GM18519 (cell line): ENCODE results near the gene PSD.

Experiments used
- ATAC-seq: cut with Tn5 transposase; IDR thresholded peaks from one replicate; pipeline ENCODE4 v1.9.1; 2021; ENCODE audit warnings: mild to moderate bottlenecking, moderate library complexity; ENCODE audit not compliant: unreplicated experiment, low FRiP score

Gene PSD

DNA sequence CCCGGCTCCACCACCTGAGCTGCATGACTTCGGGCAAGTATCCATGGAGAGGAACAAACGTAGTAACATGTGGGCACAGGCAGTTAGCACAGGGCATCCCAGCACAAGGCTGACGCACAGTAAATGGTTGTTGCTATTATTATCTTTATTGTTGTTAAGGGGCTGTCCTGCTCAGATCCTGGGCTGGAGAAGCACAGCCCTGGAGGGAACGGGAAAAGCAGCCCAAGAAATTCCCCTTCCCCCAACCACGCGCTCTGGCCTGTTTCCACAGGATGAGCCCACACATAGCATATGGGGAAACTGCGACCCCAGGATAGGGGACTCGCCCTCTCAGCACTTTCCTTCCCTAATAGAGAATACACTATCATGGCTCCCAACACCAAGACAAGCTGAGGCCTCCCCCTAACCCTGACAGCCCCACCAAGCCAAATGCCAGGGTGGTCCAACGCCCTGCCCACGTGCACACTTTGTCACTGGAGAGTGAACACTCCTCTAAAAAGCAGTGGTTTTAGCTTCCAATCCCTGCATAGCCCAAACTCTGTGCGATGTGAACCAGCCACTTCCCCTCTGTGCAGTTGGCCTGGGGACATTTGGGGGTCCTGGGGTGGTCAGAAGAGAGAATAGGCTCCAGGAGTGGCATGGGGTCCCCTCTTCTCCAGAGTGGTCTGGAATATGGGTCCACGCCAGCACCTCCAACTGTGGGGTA, 11.0 kb downstream of the PSD start:
- ATAC-seq, result no peak

DNA sequence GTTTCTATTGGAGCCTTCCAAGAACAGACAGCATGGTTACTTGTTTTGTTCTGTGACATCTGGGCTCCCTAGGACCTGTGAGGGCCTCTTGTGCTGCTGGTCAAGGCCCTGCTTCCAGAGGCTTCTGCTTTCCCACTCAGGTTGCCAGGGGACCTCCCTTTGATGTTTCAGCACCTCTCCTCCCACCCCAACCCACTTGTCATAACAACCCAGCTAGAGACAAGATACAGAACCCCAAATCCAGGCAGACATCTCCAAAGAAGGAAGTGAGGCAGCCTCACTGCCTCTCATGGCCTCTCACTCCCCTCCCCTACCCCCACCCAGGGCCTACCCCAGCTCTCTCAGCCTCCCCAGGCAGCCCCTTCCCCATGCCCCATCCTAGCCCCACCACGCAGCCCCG, 11.8 kb downstream of the PSD start:
- no peak for ATAC-seq

DNA sequence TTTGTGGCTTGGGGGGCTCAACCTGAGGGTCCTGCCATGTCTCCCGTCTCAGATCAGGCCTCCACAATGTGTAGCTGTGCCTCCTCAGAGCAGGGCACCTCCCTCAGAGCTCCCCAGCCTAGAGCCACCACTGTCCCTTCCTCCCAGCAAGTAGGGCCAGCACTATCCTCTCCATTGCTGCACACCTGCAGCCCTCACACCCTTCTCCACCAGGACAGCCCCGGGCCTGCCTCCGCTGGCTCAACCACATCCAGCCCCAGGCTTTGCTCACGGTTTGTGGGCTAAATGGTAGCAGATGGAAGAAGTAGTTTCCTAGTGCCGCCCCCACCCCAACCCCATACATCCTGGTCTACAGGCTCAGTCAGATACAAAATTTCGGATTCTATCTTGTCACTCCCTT, 13.0 kb downstream of the PSD start:
- ATAC-seq, result no peak

DNA sequence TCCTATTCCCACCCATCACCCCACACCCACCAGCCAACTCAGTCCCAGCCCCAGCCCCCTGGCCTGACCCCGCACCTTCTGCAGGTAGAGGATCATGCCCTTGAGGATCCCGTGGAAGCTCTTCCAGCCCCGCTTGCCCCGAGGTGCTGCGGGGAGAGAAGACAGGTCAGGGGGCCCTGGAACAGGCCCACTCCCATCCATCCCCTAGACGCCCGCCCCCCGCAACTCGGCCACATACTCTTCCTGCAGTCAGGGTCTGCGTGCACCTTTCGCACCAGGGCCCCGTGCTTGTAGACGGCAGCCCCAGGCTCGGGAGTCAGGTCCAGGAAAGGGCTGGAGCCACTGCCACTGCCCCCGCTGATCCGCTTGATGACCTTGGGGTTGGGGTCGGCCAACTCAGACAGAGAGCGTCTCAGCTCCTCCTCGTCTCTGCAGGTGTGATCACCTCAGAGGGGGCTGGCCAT, 13.4 kb downstream of the PSD start:
- no peak for ATAC-seq

DNA sequence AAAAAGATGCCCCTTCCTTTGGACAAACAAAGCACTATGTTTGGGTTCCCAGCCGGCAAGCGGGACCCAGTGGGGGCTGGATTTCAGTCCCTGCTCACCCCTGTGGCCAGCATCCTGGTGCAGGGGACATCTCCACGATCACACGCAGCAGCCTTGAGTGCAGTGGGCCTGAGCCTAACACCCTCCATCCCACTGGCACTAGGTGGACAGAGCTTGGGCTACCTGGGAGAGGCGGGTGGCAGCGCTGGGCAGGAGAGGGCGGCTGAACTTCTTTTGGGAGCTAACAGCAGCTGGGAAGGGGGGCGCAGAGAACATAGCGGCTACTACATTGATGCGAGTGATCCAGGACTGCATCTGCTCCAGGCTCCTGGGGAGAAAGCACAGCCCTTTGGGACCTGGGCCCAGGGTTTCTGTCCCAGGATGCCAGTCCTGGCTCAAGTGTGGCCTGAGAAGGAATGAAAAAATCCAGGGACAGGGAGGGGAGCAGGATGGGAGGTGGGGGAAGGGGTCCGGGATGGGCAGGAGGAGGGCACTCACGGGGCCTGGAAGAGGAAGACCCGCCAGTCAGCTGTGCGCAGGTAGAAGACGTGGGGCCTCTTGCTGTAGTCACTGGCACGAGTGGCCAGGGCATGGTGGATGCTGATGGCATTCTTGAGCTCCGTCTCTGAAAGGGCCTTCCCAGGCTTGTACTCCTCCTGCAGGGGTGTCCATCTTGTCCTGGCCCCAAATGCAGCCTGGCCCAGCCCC, 14.1 kb downstream of the PSD start:
- no peak for ATAC-seq

DNA sequence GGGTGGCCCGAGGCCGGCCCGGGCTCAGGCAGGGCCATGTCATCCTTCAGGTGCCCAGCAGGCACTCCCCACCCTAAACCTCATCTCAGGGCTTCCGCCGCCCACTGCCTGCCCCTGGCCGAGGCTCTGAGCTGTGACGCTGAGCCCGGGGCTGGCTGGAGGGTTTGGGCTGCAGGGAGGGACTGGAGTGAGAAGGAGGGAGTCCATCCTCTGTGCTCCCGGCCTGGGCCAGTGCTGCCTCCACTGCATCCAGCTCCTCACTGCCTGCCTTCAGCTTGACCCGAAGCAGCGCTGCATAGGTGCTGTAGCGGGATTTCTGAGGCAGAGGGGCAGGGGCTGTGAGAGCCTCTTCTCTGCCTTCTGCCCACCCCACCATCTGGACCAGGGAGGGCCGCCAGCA, 15.5 kb downstream of the PSD start:
- no peak for ATAC-seq

DNA sequence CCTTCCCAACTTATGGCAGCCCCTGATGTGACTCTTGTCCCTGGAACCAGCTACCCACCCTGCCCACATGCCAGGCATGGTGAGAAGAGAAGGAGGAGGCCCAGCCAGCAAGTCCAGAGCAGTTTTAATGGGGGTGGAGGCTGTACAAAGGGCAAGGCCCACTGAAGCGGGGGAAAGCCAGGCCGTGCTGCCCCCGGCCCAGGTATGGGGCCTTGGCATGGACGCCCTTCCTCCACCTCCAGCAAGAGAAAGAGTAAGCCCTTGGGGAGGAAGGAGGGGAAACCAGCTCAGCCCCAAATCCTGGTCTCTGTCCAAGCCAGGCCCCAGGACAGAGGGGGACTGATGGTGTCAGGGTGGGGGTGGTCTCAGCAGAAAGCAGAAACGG, 16.1 kb downstream of the PSD start:
- no peak for ATAC-seq

DNA sequence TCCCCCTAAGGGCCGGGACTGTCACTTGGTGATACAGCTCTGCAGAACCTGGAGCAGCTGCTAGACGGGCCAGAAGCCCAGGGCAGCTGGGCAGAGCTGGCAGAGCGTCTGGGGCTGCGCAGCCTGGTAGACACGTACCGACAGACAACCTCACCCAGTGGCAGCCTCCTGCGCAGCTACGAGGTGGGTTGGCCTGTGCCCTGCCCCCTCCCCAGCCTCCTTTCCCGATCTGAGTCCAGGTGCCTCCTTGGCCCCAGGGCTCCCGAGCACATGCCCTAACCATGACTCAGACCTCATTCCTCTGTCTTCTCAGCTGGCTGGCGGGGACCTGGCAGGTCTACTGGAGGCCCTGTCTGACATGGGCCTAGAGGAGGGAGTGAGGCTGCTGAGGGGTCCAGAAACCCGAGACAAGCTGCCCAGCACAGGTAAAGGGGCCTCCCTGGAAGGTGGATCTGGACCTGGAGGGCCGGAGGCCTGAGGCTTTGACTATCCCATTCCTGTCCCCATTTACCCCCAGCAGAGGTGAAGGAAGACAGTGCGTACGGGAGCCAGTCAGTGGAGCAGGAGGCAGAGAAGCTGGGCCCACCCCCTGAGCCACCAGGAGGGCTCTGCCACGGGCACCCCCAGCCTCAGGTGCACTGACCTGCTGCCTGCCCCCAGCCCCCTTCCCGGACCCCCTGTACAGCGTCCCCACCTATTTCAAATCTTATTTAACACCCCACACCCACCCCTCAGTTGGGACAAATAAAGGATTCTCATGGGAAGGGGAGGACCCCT, 16.7 kb downstream of the PSD start:
- ATAC-seq, result no peak

DNA sequence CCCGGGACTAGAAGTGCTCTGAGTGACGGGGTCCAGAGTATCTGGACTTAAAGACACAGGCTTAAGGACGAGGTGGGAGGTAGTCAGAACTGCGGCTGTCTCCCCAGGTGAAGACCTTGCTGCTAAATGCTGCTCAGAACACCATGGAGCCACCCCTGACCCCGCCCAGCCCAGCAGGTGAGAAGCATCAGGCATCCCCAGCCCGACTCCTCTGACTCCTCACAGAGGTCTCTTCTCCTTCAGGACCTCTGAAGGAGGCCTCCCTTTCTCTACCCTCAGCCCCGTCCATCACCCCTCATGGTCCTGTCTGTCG, 17.3 kb downstream of the PSD start:
- no peak for ATAC-seq

DNA sequence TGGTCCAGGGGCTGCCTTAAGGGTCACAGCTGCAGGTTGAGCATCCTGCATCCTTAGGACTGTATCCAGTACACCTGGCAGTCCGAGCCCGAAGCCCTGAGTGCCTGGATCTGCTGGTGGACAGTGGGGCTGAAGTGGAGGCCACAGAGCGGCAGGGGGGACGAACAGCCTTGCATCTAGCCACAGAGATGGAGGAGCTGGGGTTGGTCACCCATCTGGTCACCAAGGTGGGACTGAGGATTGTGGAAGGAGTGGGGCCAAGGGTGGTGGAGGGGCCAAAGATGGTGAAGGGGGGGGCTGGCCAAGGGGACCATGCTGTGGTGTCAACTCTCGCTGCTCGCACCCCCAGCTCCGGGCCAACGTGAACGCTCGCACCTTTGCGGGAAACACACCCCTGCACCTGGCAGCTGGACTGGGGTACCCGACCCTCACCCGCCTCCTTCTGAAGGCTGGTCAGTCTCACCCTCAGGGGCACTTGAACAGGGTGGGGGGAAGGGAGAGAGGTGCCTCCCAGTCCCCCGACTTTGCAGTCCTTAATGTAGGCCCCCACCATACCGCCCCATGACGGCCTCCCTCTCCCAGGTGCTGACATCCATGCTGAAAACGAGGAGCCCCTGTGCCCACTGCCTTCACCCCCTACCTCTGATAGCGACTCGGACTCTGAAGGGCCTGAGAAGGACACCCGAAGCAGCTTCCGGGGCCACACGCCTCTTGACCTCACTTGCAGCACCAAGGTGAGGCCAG, 17.8 kb downstream of the PSD start:
- no peak for ATAC-seq

DNA sequence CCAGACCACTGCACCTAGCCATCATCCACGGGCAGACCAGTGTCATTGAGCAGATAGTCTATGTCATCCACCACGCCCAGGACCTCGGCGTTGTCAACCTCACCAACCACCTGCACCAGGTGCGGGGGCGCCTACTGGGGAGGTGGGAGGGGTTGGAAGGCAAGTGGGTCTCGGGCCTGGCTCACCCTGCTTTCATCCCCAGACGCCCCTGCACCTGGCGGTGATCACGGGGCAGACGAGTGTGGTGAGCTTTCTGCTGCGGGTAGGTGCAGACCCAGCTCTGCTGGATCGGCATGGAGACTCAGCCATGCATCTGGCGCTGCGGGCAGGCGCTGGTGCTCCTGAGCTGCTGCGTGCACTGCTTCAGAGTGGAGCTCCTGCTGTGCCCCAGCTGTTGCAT, 18.5 kb downstream of the PSD start:
- no peak for ATAC-seq

DNA sequence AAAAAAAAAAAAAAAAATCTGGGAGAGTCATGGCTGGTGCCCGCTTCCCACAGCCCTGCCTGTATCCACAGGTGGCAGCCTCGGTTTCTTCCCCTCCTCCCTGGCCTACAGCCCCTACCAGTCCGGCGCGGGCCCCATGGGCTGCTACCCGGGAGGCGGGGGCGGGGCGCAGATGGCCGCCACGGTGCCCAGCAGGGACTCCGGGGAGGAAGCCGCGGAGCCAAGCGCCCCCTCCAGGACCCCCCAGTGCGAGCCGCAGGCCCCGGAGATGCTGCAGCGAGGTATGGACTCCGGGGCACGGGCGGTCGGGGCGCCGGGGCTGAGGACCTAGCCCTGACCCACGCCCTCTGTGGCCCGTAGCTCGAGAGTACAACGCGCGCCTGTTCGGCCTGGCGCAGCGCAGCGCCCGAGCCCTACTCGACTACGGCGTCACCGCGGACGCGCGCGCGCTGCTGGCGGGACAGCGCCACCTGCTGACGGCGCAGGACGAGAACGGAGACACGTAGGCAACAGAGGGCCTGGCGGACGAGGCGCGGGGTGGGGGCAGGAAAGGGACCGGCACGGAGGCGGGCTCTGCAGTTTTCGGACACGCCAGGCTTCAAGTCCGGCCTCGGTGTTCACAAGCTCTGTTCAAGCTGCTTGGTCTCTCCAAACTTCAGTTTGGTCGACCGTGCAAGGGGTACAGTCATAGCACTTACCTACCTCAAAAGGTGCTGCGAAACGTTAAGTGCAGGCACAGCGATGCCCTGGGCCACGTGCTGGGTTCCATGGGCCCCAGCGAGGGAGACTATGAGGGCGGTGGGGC, 19.2 kb downstream of the PSD start:
- ATAC-seq, result peak; percentile 40

DNA sequence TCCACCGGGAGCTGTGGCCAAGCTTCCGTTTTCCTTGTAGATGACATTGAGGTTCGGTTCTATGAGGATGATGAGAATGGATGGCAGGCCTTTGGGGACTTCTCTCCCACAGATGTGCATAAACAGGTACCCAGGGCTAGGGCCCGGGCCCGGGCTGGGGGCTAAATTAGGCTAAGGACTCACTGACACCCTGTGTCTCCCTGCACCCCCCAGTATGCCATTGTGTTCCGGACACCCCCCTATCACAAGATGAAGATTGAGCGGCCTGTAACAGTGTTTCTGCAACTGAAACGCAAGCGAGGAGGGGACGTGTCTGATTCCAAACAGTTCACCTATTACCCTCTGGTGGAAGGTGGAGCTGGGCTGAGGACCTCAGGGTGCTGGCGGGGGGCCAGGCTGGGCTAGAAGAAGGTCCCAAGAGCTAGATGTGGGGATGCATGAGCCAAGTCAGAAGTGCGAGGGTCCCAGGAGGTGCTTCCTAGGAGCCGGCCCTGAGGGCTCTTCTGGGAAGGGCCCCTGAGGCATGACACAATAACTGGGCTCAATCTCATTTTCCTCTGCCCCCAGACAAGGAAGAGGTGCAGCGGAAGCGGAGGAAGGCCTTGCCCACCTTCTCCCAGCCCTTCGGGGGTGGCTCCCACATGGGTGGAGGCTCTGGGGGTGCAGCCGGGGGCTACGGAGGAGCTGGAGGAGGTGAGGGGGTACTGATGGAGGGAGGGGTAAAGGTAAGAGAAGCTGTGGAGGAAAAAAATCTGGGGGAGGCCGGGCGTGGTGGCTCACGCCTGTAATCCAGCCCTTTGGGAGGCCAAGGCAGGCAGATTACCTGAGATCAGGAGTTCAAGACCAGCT, 20.2 kb downstream of the PSD start:
- no peak for ATAC-seq

DNA sequence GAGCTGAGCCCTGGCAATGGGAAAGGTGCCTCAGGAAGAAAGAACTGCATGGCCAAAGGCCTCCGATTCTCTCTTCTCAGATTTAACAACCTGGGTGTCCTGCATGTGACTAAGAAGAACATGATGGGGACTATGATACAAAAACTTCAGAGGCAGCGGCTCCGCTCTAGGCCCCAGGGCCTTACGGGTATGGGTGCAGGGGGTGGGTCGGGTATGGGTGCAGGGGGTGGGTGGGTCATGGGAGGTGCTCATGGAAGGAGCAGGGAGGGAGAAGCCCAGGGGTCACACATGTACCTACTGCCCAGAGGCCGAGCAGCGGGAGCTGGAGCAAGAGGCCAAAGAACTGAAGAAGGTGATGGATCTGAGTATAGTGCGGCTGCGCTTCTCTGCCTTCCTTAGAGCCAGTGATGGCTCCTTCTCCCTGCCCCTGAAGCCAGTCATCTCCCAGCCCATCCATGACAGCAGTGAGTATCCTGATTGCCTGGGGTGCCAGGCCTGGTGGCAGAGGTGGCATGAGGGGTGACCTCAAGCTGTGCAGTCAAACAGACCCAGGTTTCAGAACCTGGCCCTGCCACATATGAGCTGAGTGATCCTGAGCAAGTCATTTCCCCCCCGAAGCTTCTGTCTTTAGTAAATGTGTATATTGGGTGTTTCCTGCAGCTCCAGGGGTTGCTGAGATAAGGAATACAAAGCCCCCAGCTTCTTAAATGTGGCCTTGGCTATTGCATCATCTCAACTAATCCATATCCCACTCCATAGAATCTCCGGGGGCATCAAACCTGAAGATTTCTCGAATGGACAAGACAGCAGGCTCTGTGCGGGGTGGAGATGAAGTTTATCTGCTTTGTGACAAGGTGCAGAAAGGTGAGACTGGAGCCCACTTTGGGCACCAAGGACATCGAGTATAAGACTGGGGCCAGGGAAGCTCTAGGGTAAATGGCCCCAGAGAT, 21.1 kb downstream of the PSD start:
- ATAC-seq, result no peak

DNA sequence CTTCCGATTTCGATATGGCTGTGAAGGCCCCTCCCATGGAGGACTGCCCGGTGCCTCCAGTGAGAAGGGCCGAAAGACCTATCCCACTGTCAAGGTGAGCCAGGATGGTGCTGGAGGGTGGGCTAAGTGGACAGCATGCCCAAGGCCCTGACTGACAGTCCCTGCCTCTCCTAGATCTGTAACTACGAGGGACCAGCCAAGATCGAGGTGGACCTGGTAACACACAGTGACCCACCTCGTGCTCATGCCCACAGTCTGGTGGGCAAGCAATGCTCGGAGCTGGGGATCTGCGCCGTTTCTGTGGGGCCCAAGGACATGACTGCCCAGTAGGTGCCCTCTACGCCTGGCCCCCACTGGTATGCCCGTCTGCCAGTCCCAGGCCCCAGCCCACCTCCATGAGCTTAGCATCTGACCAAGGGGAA, 21.8 kb downstream of the PSD start:
- ATAC-seq, result no peak

DNA sequence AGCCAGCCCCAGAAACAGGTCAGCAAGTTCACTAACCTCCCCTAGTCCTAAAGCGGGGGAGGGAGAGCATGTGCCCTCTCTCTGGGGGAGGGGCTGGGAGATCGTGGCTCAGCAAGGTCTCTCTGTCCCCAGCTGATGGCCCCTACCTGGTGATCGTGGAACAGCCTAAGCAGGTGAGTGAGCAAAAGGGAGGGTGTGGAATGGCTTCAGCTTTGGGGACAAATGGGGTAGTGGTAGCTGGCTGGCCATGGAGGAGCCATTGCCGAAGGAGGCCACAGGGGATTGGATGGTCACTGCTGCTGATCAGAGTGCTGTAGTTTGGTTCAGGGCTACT, 22.3 kb downstream of the PSD start:
- no peak for ATAC-seq

DNA sequence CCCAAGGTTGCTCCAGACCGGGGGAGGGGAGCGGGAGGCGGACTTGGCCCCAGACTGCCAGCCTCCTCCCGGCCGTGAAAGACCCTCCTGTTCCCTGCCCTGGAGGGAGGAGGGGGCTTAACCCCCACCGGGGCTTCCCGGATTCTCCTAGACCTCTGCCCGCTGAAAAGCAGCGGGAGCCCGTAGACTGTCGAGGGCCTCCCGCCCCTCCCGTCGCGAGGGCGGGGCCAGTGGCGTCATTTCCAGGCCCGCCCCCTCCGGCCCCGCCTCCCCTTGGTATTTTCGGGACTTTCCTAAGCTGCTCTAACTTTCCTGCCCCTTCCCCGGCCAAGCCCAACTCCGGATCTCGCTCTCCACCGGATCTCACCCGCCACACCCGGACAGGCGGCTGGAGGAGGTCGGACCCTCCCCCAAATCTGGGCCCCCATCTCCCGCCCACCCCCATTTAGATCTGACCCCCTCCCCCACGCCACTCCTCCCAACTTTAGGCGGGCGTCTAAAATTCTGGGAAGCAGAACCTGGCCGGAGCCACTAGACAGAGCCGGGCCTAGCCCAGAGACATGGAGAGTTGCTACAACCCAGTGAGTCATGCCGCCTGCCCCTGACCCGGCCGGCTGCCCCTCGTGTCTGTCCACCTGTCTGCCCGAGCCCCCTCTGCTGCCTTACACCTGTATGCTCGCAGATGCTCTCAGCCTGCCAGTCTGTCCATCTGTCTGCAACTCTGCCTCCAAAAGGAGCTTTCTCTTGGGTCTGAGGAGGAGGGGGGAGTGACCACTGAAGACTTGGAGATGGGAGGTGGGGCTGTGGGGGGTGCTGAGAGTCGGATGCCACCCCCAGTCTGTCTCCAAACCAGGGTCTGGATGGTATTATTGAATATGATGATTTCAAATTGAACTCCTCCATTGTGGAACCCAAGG, 22.9 kb downstream of the PSD start, which contains the start of gene NFKB2:
Gene NFKB2, plus strand, starts transcription at position 306 of the 917 bp plus-strand sequence. Its CDS starts 255 bp downstream, at position 561.
- ATAC-seq, result no peak
